Measurements from ENCODE around the gene ACP2.

DNA sequence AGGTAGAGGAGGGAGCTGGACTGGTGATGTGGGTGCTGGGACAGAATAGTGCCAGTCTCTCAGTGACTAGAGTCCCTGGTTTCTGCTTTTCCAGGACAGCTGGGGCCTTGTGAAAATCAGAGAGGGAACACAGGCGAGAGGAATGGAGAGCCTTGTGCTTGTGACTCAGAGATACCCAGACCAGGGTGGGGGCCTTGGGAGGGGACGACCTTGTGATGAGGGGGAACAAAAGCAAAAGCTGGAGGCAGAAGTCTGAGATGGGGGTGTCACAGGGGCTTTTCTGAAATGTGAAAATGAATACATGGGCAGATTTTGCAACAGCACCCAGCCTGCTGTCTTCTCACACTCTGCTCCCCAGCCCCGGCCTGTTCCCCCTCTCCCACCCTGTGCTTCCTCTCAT, 5.8 kb upstream of the ACP2 start:
- TF ChIP-seq, protein P1, sequence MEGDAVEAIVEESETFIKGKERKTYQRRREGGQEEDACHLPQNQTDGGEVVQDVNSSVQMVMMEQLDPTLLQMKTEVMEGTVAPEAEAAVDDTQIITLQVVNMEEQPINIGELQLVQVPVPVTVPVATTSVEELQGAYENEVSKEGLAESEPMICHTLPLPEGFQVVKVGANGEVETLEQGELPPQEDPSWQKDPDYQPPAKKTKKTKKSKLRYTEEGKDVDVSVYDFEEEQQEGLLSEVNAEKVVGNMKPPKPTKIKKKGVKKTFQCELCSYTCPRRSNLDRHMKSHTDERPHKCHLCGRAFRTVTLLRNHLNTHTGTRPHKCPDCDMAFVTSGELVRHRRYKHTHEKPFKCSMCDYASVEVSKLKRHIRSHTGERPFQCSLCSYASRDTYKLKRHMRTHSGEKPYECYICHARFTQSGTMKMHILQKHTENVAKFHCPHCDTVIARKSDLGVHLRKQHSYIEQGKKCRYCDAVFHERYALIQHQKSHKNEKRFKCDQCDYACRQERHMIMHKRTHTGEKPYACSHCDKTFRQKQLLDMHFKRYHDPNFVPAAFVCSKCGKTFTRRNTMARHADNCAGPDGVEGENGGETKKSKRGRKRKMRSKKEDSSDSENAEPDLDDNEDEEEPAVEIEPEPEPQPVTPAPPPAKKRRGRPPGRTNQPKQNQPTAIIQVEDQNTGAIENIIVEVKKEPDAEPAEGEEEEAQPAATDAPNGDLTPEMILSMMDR (IDR thresholded peaks at IDR 0.05) = no peak
- TF ChIP-seq POLR2A (IDR thresholded peaks at IDR 0.05) = no peak
